Bronchial epithelial cell (primary cell): ENCODE results near the gene FZD1. TPM values are rescaled to one million over a fixed set of nuclear protein-coding genes. Genes with fewer than 3 reads are reported as not detected.
A peak's percentile ranks its signal among the peaks of the same experiment; 100 is the strongest.

ENCODE experiments used
- DNase-seq: peaks from one replicate; pipeline ENCODE4 v3.0.0-alpha.2; 2010; ENCODE audit warnings: low read depth
- FAIRE-seq: peaks from 2 replicates; lab custom pipeline; 2011; peaks lifted over from hg19 to GRCh38; lab: Jason Lieb, UNC
- H3K27me3 ChIP-seq: 2 replicates; pipeline ENCODE4 v1.5.1; 2011; ENCODE audit warnings: low read length; ENCODE audit not compliant: control insufficient read depth, insufficient read depth
- H3K36me3 ChIP-seq: 2 replicates; pipeline ENCODE4 v1.5.1; 2011; ENCODE audit warnings: low read length; ENCODE audit not compliant: control insufficient read depth, insufficient read depth
- H3K4me3 ChIP-seq: 2 replicates; pipeline ENCODE4 v1.5.1; 2011; ENCODE audit warnings: mild to moderate bottlenecking, low read depth, low read length, control low read depth
- total RNA-seq: library from RNA; depleted of rRNA; stranded (reverse); fragments of >200 nt; gene quantifications from 2 replicates; pipeline ENCODE4 v1.2.1, GENCODE V29; 2014
- TF ChIP-seq, protein P1 (sequence below): IDR thresholded peaks from 2 replicates; pipeline ENCODE4 v1.5.1; 2011; ENCODE audit warnings: mild to moderate bottlenecking, moderate library complexity, low read length, control low read depth, inconsistent platforms; ENCODE audit not compliant: insufficient read depth, severe bottlenecking

Gene FZD1
- total RNA-seq, 1 donor from 2014 or later, result 2.4 TPM

GRCh38 chr7:91311839-91312238 is 47.6 kb downstream of the FZD1 start:
- no peaks in the 10 kb centered on the region for H3K27me3 ChIP-seq
- H3K36me3 ChIP-seq, result no peaks in the 10 kb centered on the region
- DNase-seq (no peak), FAIRE-seq (no peak)
- TF ChIP-seq, protein P1, sequence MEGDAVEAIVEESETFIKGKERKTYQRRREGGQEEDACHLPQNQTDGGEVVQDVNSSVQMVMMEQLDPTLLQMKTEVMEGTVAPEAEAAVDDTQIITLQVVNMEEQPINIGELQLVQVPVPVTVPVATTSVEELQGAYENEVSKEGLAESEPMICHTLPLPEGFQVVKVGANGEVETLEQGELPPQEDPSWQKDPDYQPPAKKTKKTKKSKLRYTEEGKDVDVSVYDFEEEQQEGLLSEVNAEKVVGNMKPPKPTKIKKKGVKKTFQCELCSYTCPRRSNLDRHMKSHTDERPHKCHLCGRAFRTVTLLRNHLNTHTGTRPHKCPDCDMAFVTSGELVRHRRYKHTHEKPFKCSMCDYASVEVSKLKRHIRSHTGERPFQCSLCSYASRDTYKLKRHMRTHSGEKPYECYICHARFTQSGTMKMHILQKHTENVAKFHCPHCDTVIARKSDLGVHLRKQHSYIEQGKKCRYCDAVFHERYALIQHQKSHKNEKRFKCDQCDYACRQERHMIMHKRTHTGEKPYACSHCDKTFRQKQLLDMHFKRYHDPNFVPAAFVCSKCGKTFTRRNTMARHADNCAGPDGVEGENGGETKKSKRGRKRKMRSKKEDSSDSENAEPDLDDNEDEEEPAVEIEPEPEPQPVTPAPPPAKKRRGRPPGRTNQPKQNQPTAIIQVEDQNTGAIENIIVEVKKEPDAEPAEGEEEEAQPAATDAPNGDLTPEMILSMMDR, result no peak
- no peak overlapping the region for H3K4me3 ChIP-seq

GRCh38 chr7:91313113-91313512 is 48.9 kb downstream of the FZD1 start:
- FAIRE-seq, result no peak

GRCh38 chr7:91314591-91315323 is 50.5 kb downstream of the FZD1 start:
- Histone ChIP-seq H3K27me3 (no peaks in the 10 kb centered on the region), H3K36me3 (no peaks in the 10 kb centered on the region), H3K4me3 (no peak overlapping the region)
- no peak for FAIRE-seq
- DNase-seq, result peak; percentile 38
- TF ChIP-seq, protein P1, result no peak

More at GRCh38 chr7:91313113-91313512, 48.9 kb downstream of the FZD1 start:
- Histone ChIP-seq H3K4me3 (no peak overlapping the region), H3K27me3 (no peaks in the 10 kb centered on the region), H3K36me3 (no peaks in the 10 kb centered on the region)
- no peak for DNase-seq
- TF ChIP-seq, protein P1, result no peak

DNA sequence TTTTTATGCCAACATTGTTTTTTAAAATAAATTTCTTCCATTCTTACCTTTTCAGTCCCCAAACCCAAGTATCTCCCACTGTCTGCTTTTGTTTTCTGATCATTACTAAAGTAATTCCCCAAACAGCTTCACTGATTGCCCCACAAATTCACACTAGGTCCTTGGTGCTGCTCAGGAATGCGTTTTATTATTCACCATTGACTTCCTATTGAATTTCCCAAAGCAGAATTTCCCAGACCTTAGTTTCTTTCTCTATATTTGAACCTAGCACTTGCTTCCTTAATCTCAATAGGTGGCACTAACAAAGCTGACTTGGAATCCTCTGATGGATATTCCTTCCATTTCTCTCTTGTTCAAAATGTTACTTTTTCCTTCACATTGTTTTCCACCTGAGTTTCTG is 52.2 kb downstream of the FZD1 start:
- no peaks in the 10 kb centered on the region for H3K27me3 ChIP-seq
- TF ChIP-seq, protein P1, result no peak
- H3K36me3 ChIP-seq, result no peaks in the 10 kb centered on the region
- no peak overlapping the region for H3K4me3 ChIP-seq
- no peak for FAIRE-seq
- no peak for DNase-seq

- FAIRE-seq, result no peak
- H3K36me3 ChIP-seq, result no peaks in the 10 kb centered on the region
- TF ChIP-seq, protein P1, result no peak
- no peak overlapping the region for H3K4me3 ChIP-seq
- DNase-seq, result no peak
- H3K27me3 ChIP-seq, result no peaks in the 10 kb centered on the region
Measured at GRCh38 chr7:91319351-91319750, 55.1 kb downstream of the FZD1 start.
